ENCODE results near the gene CRABP1.

DNA sequence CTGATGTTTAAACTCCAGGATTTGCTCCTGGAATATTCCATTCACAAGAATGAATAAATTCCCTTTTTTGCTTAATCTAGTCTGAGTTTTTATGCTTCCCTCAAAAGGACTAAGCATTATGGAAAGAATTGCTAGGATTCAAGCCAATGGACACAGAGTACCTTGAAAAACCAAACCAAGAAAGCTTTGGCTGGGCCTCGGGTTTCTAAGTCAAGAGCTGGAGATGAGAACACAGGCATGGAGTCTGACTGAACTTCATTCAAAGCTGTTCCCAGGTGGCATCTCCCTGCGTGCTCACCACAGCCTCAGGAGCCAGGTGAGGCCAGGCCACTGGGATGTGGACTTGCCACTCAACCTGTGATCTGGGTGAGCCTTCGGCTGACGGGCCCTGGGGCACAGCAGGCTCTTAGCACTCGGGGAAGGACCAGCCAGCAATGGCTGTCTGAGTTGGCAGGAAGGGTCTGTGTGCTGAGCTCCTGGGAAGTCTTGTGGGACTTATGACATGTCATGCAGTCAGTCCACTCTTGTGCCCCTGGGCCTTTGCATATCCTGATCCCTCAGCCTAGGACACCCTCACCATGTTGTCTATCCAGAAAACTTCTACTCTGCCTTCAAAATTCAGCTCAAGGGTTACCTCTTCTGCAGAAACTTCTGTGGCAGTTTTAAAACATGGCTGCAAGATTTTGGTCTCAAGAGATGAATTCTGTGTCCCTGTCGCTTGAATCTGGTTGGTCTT, 21.8 kb downstream of the CRABP1 start:
- TF ChIP-seq, protein P1, sequence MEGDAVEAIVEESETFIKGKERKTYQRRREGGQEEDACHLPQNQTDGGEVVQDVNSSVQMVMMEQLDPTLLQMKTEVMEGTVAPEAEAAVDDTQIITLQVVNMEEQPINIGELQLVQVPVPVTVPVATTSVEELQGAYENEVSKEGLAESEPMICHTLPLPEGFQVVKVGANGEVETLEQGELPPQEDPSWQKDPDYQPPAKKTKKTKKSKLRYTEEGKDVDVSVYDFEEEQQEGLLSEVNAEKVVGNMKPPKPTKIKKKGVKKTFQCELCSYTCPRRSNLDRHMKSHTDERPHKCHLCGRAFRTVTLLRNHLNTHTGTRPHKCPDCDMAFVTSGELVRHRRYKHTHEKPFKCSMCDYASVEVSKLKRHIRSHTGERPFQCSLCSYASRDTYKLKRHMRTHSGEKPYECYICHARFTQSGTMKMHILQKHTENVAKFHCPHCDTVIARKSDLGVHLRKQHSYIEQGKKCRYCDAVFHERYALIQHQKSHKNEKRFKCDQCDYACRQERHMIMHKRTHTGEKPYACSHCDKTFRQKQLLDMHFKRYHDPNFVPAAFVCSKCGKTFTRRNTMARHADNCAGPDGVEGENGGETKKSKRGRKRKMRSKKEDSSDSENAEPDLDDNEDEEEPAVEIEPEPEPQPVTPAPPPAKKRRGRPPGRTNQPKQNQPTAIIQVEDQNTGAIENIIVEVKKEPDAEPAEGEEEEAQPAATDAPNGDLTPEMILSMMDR (tag by site-specific recombination; IDR thresholded peaks at IDR 0.05): no peak
- TF ChIP-seq KLF9 (tag by site-specific recombination; IDR thresholded peaks at IDR 0.05; ENCODE audit: low read depth) (no peak), ZBTB7A (tag by site-specific recombination; IDR thresholded peaks at IDR 0.05; ENCODE audit: low read depth) (no peak), SCRT2 (tag by site-specific recombination; IDR thresholded peaks at IDR 0.05) (no peak), ZFHX2 (tag by site-specific recombination; conservative IDR thresholded peaks at IDR 0.05) (no peak), FEZF1 (tag by site-specific recombination; IDR thresholded peaks at IDR 0.05) (no peak)
- TF ChIP-seq, protein P2, sequence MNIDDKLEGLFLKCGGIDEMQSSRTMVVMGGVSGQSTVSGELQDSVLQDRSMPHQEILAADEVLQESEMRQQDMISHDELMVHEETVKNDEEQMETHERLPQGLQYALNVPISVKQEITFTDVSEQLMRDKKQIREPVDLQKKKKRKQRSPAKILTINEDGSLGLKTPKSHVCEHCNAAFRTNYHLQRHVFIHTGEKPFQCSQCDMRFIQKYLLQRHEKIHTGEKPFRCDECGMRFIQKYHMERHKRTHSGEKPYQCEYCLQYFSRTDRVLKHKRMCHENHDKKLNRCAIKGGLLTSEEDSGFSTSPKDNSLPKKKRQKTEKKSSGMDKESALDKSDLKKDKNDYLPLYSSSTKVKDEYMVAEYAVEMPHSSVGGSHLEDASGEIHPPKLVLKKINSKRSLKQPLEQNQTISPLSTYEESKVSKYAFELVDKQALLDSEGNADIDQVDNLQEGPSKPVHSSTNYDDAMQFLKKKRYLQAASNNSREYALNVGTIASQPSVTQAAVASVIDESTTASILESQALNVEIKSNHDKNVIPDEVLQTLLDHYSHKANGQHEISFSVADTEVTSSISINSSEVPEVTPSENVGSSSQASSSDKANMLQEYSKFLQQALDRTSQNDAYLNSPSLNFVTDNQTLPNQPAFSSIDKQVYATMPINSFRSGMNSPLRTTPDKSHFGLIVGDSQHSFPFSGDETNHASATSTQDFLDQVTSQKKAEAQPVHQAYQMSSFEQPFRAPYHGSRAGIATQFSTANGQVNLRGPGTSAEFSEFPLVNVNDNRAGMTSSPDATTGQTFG (tag by site-specific recombination; IDR thresholded peaks at IDR 0.05; ENCODE audit: borderline replicate concordance): no peak

Data from HEK293 (cell line).